GM18526 (cell line): ENCODE measurements around the gene GBX1.

Source experiments
- POLR2A ChIP-seq: IDR thresholded peaks from 3 replicates; pipeline ENCODE4 v1.6.1; 2011; ENCODE audit not compliant: insufficient read length; ENCODE audit errors: extremely low read depth

Gene GBX1

DNA sequence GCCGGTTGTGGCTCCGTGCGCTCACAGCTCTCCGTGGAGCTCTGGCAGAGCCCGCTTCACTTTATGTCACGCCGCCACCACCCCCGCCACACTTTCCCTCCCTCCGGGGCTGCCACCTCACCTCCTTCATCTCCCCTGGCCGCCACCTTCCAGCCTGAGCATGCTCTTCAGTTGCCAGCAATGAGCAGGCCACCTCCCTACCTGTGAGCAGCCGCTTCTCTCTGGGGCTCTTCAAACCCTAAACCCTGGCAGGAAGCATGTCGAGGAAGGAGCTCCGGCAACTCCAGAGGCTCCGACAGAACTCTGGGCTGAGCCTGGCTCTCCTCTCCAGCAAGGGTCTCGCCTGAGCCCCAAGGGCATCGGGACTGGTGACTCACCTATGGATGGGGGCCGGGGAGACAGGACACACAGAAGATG lies 36.7 kb downstream of the GBX1 start:
- TF ChIP-seq POLR2A: no peak

DNA sequence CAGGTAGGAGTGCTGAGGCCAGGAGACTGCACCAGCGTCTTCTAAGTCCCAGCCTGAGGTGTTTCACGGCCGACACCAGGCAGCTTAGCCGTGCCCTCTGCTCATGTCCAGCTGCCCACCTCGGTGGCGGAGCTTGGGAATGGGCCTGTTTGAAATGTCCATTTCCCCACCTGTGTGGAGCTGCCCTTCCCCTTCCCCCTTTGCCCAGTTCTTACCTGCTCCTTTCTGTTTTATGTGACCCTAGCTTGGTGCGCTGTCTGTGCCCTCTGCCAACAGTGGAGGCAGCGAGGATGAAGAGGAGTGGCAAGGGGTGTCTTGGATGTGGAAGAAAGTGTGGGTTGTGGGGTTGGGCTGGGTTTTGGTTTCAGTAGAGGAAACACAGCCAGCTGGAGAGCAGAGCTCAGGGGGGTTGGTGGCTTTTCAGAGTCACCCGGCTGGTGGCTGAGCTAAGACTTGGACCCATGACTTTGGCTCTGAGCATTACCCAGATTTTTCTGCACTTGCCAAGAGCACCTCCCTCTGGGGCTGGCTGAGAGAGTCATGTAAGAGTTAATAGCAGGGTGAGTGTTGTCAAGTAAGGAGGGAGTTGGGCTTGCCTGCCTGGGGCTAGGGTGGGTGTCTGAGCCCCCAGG lies 37.4 kb downstream of the GBX1 start:
- TF ChIP-seq POLR2A: no peak

DNA sequence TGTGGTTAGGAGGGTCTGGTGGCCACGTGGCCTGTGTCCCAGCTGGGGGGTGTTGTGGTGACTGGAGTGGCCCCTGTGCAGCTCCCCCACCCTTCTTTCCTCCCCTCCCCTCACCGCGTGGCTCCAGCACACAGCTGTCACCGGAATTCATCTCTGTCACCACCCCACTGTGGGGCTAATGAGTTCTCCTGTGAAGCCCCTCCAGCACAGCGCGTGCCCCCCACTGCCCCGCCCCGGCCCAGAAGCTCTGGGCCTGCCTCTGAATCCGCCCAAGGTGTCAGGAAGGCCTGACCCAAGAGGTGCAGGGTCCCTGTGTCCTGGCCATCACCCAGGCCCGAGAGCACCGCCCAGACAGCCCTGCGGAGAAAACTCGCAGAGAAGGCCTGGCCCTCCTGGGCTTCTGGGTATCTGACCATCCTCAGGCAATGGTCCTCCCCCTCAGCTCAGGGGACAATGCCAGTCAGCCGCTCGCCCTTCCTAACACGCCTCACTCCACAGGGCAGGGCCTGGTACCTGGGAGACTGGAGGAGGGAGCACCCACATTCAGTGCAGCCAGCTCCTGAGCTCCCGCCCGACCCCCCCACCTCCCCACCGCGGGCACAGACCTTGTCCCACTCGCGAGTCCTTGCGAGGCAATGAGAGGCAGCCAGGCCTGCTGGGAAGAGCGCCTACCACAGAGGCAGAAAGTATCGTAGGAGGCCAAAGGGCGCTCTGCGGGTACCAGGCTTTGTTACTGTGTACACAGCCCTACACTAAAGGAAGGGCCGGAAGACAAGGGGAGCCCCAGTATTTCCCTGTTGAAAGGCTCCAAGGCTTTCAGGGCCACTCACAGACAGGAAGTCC lies 38.2 kb downstream of the GBX1 start:
- no peak for TF ChIP-seq POLR2A

DNA sequence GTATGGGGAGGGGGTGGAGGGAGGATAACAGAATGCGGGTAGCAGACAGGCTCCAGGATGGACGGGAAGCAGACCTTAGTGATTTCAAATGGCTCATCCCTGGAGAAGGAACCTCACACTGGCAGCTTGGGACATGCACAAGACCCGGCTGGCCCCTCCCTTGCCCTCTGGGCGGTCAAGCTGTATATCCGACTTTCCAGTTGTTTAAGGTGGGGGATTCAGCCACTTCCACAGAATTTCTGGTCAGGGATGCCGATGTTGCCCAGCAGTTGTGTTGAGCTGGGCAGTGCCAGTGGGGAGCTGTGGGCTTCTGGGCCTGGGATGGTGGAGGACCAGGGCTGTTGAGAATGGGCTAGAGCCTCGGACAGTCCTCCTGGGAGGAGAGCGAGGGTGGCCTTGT lies 38.8 kb downstream of the GBX1 start:
- no peak for TF ChIP-seq POLR2A

DNA sequence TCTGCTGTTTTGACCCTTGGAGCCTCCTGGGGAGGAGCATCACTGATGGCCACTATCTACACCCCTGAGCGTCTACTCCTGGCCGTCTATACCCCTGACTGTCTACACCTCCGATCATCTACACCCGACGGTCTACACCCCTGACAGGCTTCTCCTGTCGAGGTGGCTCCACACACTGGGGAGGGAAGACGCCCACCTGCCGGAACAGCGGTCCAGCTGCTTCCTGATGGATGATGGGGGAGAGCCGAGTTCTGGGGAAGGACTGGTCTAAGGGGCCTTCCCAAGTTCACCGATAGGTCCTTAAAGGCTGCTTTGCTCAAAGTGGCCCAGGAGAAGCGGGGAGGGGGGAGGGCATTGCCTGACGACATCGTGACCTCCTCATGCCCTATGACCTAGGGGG lies 39.4 kb downstream of the GBX1 start:
- TF ChIP-seq POLR2A: no peak

DNA sequence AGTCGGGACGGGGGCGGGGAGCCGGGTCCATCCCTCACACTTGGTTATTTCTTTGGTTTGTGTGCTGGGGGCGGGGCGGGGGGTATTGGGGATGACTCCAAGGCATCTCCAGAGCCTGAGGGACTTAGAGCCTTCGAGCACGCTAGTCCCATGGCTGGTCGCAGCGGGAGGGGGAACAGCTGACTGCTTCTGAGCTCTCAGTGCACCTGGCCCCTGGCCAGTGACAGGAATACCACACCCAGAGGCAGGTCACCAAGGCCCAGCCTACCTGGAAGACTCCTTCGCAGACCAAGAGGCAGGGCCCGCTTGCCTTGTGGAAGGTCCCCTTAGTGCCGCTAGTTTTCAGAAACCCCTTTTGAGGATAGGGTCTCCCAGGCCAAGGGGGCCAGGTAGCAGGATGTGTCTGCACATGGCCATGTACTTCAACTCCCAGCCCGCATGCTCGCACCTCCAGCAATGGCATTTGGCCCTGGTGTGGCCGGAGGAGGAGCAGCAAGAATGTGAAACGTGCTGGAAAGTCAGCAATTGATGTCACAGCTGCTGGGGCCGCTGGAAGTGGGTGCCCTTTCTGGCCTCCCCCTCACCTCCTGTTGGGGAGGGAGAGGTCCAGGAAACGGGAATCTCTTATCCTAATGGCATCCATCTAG lies 40.9 kb downstream of the GBX1 start:
- TF ChIP-seq POLR2A: no peak

DNA sequence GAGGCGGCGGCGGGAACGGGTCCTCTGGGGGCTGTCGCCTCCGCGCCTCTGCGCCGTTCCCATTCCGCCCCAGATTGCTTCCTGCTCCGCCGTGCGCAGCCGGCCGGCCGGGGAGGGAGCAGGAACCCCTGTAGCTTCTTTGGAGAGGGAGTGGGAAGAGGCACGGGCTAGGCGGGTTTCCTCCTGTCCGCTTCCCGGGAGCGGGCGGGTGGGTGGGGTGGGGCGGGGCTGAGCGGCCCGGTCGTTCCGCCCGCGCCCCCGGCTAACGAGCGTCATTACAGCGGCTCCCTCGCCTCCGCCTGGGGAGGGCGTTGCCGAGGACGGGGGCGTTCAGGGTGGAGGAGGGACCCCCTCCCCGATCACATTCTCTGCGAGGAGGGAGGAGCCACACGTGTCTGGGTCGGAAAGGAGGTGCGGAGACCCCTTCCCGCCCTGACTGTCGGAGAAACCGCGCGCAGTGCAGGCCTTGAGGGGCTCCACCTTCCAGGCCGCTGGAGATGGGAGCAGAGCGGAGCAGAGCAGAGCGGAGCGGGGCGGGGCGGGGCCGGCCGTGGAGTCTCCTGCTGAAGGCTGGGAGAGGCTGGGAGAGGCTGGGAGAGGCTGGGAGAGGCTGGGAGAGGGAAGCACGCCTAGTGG lies 41.5 kb downstream of the GBX1 start:
- TF ChIP-seq POLR2A: no peak

DNA sequence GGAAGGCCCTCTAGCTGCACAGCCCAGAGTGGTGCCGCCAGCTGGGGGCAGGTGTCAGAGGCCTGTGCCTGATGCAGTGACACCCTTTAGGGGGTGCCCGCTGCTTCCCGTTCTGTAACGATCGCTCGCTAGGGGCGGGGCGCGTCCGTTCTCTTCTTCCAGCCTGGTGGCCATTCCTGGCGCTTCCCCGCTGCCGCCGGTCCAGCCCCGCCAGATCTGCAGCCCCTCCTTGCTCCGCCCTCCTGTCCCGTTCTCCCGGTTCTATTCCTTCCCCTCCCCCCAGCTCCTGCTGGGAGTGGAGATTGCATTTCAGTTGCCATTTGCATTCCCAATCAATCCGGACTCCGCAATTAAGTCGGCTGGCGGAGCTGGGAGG lies 42.0 kb downstream of the GBX1 start:
- TF ChIP-seq POLR2A: no peak

DNA sequence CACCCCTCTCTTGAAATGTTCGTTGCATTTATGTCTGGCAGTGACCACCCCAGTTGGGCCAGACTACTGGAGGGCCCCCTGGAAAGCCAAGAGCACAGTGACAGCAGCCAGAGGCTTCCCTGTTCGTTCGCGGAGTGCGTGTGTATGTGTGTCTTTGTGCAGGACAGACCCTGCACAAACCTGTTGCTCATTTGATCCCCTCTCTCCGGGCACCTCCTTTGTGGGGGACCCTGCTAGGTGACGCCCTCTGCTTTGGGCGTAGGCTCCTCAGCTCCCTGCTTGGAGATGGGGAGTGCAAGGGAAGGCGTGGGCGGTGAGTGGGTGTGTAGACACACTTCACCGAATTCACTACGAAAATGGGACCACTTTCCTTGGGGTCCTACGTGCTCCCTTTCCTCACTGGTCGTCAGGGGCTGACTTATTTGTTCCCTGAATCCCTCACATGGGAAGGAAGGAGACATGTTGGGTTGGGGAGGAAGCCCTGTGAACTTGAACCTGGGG lies 42.5 kb downstream of the GBX1 start:
- no peak for TF ChIP-seq POLR2A

DNA sequence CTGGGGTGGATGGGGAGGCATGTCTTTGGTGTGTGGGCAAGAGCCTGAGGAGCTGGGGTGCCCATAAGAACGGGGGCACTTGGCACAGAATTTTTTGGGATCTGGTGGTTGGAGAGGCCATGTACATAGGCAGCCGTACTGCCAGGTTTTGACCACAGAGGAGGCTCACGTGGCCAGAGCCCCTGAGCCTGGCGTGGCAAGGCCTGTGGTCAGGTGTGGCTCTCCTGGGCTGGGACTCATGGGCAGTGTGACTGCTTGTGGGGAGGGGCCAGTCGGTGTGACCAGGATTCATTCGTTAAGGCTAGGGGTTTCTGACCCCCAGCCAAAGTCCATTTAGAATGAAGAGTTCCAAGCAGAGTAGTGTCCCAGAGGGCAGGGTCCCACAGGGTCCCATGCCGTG lies 43.0 kb downstream of the GBX1 start:
- no peak for TF ChIP-seq POLR2A

DNA sequence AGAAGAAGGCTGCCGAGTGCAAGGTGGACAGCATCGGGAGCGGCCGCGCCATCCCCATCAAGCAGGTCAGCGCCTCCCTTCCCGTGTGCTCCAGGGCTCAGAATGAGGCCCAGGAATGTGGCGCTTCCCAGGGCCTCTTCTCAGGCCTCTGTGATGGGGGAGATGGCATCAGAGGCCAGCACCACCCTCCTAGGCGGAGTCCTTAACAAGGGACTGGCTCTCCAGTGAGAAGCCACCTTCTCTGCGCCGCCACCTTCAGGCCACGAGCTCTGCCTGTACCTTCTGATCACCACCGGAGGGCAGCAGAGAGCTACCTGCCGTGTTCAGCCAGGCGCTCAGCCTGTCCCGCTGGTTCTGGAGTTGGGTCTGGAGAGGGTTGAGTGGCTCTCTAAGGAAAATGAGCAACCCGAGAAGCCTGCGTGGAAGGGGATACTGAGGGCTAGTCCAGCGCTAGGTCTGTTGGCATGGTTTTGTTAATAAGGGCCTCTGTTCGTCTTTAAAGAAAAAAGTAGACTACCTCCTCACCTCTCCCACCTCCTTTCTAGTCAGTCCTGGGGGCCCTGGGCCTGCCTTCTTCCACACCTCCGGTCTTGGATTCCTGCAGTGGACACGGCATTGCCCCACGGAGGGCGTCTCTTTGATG lies 43.6 kb downstream of the GBX1 start:
- TF ChIP-seq POLR2A: no peak

DNA sequence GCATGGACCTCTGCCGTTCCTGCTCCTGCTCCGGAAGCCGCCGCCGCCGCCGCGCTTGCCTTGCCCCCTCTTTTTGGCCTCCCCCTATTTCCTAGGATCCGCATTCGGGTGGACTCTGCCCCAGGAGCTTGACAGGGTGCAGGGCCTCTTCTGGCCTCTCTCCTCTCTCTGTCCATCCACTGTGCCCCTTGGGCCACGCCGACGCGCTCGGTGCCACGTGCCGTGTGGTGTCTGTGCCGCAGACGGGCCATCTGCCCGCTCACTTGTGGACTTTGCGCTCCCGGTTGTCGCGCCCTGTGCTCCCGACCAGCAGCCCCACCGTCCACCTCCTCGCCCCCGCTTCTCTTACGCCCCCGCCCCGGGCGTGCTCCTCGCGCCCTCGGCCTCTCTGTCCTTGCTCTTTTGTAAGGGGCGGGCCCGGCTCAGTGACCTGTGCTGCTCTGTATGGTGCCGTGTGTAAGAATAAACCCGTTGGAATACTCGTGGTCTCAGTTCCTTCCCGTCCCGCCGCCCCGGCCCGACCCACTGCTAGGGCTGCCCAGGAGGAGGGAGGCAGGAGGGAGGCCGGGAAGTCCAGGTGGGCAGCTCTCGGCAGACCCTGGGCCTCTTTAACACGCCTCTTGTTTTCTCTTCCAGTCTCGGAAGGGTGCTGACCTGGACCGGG lies 44.2 kb downstream of the GBX1 start:
- TF ChIP-seq POLR2A: no peak

DNA sequence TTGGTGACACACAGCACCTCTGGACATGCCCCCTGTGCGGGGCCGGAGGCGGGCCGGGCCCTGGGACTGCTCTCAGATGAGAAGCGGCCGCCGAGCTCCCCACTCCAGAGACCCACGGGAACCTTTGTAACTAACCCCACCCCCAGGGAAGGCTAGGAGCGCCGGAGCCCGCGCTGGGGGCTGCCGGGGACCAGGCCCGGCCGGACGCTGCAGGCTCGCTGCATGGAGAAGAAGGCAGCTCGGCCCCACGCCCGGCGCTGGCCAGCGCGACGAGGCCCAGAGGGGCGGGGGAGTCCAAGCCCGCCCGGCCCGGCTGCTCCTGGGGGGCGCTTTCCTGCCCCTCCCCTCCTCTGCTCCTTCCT lies 44.7 kb downstream of the GBX1 start:
- no peak for TF ChIP-seq POLR2A

DNA sequence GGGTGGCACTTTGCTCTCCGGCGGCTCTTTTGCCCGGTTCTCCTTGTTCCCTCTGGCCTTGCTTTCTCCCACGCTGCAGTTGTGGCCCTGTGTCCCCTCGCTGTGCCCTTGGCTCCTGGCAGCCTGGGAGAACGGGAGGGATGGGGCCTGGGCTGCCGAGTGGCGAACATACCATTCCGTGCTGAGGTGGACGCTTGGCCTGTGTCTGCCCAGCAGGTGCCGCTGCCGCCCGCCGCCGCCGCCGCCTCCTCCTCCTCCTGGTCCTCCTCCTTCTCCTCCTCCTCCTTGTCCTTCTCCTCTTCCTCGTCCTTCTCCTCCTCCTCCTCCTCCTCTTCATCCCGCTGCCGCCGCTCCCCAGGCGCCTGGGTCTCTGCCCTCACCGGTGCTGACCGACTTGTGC lies 45.2 kb downstream of the GBX1 start:
- no peak for TF ChIP-seq POLR2A
